IPS-20b (cell line): ENCODE results near the gene ODF4.

Experiments
- H3K27ac ChIP-seq: one replicate; pipeline ENCODE4 v1.5.1; 2013; ENCODE audit warnings: low read length
- H3K27me3 ChIP-seq: 2 replicates; pipeline ENCODE4 v1.6.1; 2013; ENCODE audit warnings: mild to moderate bottlenecking, low read length, inconsistent platforms; ENCODE audit not compliant: insufficient read depth
- H3K36me3 ChIP-seq: 2 replicates; pipeline ENCODE4 v1.6.1; 2013; ENCODE audit warnings: low read depth, mild to moderate bottlenecking, inconsistent platforms, low read length, moderate library complexity; ENCODE audit not compliant: insufficient read depth
- H3K4me1 ChIP-seq: 2 replicates; pipeline ENCODE4 v1.6.1; 2013; ENCODE audit warnings: mild to moderate bottlenecking, control low read depth, inconsistent platforms, low read length, moderate library complexity; ENCODE audit not compliant: insufficient read depth
- H3K4me3 ChIP-seq: 2 replicates; pipeline ENCODE4 v1.5.1; 2013; ENCODE audit warnings: mild to moderate bottlenecking, low read length, inconsistent platforms
- H3K9ac ChIP-seq: 2 replicates; pipeline ENCODE4 v1.6.1; 2013; ENCODE audit warnings: low read depth, mild to moderate bottlenecking, inconsistent platforms, low read length, moderate library complexity
- H3K9me3 ChIP-seq: 2 replicates; pipeline ENCODE4 v1.6.1; 2013; ENCODE audit warnings: mild to moderate bottlenecking, low read depth, low read length, inconsistent platforms; ENCODE audit not compliant: insufficient read depth

The ODF4 gene, protein sequence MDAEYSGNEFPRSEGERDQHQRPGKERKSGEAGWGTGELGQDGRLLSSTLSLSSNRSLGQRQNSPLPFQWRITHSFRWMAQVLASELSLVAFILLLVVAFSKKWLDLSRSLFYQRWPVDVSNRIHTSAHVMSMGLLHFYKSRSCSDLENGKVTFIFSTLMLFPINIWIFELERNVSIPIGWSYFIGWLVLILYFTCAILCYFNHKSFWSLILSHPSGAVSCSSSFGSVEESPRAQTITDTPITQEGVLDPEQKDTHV

DNA sequence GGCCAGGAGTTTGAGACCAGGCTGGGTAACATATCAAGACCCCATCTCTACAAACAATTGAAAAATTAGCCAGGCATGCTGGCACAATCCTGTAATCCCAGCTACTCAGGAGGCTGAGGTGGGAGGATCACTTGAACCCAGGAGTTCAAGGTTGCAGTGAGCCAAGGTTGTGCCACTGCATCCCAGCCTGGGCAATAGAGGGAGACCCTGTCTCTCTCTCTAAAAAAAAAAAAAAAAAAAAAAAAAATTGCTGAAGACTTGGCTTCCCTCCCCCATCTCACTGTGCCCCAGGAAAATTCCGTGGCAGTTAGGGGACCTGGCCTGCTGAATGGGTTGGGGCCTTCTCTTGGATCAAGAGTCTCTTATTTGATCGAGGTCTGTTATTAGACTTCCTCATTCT is at the start of gene ODF4:
Gene ODF4, plus strand, starts transcription at position 301 of the 400 bp plus-strand sequence. CDS start 212 bp downstream, outside the sequence.
- Histone ChIP-seq H3K4me1 (peaks cover 15% of the 10 kb centered on the region; the same call in 1 of the 2 replicates), H3K27me3 (no peaks in the 10 kb centered on the region), H3K36me3 (no peaks in the 10 kb centered on the region), H3K9ac (peak within 1 kb of the TSS; percentile 10; the same call in 1 of the 2 replicates), H3K4me3 (no peak within 1 kb of the TSS), H3K9me3 (no peaks in the 10 kb centered on the region), H3K27ac (no peak within 1 kb of the TSS)

DNA sequence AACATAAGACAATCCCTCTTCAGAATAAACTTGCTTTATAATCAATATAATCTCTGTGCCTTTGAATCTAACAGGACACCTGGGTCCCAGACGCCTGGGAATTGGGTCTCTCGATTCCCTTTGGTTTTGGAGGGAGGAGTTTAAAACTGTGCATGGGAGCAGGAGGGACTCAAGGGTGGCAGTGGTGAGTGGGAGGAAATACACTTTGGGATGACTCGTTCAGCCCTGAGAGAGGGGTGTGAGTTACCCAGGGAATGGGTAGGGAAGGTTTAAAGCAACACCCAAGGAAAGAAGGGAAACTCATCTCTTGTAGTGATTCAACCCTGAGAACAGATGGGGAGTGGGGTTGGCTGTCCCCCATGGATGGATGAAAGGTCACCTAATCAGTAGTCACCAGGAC is 49.6 kb upstream of the ODF4 start:
- no peaks in the 10 kb centered on the region for H3K27me3 ChIP-seq
- no peaks in the 10 kb centered on the region for H3K36me3 ChIP-seq
- no peaks in the 10 kb centered on the region for H3K9me3 ChIP-seq
- no peak overlapping the region for H3K4me3 ChIP-seq
- peaks cover 3% of the 10 kb centered on the region for H3K4me1 ChIP-seq
- no peak overlapping the region for H3K27ac ChIP-seq
- no peak overlapping the region for H3K9ac ChIP-seq

DNA sequence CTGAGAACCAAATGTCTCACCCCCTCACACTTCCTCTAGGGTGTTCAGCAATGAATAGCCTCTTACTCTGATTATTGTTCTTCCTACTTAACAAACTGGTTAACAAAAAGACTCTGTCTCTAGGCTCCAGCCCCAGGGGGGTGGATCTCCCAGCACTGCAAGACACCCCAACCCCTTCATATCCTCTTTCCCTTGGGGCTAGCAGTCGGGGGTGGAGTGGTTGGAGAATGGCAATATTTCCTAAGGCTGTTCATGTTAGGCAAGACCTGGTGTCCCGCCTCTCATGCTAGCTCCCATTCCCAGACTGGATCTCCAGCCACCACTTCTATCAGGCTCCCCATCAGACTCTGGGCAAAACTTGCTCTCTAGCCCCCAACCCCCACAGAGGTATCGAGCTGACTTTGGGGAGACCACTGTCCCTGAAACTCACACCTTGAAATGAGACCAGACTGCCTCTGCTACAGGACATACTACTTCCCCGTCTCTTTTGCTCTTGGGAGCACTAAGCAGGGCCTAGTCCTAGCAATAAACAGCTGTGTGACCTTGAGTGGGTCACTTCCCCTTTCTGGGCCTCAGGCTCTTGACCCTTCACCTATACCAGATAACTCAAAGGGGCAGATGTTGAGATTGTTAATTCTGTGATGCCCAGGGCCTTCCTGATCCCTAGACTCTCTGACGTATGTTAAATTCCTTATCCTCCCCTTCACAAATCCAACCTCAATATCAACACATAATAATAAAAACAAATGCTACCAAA is 46.8 kb upstream of the ODF4 start:
- Histone ChIP-seq H3K4me1 (peaks cover 3% of the 10 kb centered on the region), H3K9ac (no peak overlapping the region), H3K27ac (no peak overlapping the region), H3K36me3 (no peaks in the 10 kb centered on the region), H3K4me3 (no peak overlapping the region), H3K27me3 (no peaks in the 10 kb centered on the region), H3K9me3 (no peaks in the 10 kb centered on the region)

DNA sequence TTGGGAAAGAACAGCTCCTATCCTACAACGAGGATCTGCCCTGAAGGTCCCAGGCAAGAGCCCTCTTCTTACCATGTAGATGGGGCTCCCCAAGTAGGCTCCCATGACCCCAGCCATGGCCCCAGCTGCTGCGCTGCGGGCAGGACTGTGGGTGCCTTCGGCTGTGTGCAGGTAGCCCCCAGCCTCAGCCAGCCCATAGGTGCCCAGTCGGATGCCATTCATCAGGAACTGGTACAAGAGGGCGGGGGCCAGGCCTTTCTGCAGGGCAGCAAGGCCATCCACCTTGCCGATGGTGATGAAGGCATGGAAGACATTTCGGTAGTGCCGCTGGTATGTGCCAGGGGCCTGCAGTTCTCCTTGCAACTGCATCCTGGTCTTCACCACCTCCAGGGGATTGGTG is 45.3 kb upstream of the ODF4 start:
- no peaks in the 10 kb centered on the region for H3K27me3 ChIP-seq
- H3K27ac ChIP-seq: no peak overlapping the region
- H3K9ac ChIP-seq: peak overlapping the region; percentile 43; the same call in 1 of the 2 replicates
- no peaks in the 10 kb centered on the region for H3K36me3 ChIP-seq
- no peaks in the 10 kb centered on the region for H3K9me3 ChIP-seq
- H3K4me3 ChIP-seq: 0 out of 2 replicates have a peak overlapping the region, but pooled peaks have one; percentile 67
- peaks cover 3% of the 10 kb centered on the region for H3K4me1 ChIP-seq

DNA sequence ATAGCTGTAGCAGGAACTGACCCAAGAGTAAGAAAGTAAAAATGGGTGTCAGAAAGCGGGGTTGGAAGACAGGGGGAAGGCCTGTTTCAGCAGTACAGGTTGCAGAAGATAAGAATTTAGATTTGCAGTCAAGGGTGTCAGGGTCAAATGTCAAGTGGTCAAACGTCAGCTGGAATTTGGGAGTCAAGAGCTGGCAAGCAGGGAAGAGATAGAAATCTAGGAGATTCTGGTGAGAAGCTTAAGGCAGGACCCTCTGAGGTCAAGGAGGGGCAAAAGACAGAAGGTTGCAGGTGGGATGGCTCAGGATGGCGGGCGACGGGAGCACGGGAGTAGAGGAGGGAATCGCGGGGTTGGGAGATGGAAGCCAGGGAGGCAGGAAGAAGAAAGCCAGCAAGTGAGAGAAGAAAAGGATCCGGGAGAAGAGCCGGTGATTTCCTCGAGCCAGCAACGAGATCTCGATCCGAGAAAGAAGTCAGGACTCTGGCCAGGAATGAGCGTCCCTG is 44.8 kb upstream of the ODF4 start:
- H3K4me1 ChIP-seq: peaks cover 3% of the 10 kb centered on the region
- peak overlapping the region; percentile 67 for H3K4me3 ChIP-seq
- H3K36me3 ChIP-seq: no peaks in the 10 kb centered on the region
- H3K9me3 ChIP-seq: no peaks in the 10 kb centered on the region
- no peak overlapping the region for H3K27ac ChIP-seq
- H3K27me3 ChIP-seq: no peaks in the 10 kb centered on the region
- H3K9ac ChIP-seq: peak overlapping the region; percentile 43; the same call in 1 of the 2 replicates

DNA sequence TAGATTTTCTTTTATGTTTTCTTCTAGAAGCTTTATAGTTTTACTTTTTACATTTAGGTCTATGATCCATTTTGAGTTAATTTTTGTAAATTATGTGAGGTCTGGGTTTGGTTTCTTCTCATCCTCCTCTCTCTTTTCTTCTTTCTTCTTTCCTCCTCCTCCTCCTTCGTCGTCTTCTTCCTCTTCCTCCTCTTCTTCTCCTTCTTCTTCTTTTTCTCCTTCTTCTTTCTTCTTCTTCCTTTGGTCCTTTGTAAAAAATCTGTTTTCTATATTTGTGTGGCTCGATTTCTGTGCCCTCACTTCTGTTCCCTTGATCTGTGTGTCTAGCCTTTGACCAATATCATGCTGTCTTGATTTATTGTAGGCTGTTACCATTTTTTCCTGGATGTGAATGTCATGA is 39.4 kb upstream of the ODF4 start:
- Histone ChIP-seq H3K27ac (no peak overlapping the region), H3K36me3 (no peaks in the 10 kb centered on the region), H3K27me3 (no peaks in the 10 kb centered on the region), H3K4me1 (no peaks in the 10 kb centered on the region), H3K9ac (no peak overlapping the region), H3K9me3 (no peaks in the 10 kb centered on the region), H3K4me3 (no peak overlapping the region)

DNA sequence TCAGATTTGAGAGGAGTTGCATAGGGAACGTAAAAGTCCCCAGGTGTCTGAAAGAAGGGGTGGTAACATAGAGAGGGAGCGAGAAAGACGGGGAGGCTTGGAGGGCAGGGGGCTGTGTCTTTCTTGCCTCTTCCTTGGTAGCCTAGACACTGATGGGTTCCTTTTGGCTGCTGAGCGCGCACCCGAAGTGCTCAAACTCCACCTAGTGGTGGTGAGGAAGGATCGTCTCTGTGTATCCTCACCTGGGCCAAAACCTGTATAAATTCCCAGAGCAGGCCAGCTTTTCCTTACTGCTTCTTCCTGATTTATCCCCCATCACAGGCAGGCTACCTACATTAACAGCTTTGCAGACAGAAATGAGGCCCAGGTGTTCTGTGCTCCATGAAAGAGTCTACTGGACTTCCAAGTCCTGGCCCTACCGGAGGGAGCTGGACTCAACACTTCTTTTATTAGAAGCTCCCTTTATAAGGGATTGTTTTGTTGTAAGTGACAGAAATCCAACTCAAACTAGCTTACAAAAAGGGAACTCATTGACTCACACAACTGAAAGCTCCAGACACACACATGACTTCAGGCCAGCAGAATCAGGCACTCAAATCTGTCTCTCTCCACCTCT is 38.9 kb upstream of the ODF4 start:
- H3K9me3 ChIP-seq: no peaks in the 10 kb centered on the region
- no peak overlapping the region for H3K27ac ChIP-seq
- H3K36me3 ChIP-seq: no peaks in the 10 kb centered on the region
- no peaks in the 10 kb centered on the region for H3K4me1 ChIP-seq
- H3K4me3 ChIP-seq: no peak overlapping the region
- H3K9ac ChIP-seq: no peak overlapping the region
- no peaks in the 10 kb centered on the region for H3K27me3 ChIP-seq

DNA sequence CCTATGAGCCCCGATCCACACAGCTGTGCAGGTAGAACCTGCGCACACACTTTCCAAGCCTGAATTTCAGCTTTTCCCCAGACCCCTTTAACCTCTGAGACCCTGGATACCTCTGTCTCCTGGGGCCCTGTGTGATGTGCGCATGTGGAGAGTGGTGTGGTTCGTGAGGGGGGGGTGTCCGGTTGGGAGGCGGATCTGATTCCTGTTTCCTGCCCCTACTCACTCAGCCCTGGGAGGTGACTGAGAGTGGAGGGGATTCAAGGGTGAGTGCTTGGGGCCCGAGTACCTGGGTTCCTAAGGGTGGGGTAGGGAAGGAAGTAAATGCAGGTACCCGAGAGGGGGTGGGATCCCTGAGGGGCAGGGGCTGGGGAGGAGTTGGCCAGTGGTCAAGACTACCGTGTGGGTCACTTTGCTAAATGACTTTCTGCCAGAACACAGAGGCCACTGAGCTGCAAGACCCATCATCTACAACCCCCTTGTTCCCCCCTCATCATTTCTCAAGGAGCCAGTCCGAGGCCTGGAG is 29.0 kb upstream of the ODF4 start:
- peaks cover 3% of the 10 kb centered on the region; the same call in 1 of the 2 replicates for H3K4me1 ChIP-seq
- no peak overlapping the region for H3K27ac ChIP-seq
- H3K9me3 ChIP-seq: no peaks in the 10 kb centered on the region
- H3K27me3 ChIP-seq: peaks cover 23% of the 10 kb centered on the region
- H3K36me3 ChIP-seq: no peaks in the 10 kb centered on the region
- H3K9ac ChIP-seq: no peak overlapping the region
- no peak overlapping the region for H3K4me3 ChIP-seq

DNA sequence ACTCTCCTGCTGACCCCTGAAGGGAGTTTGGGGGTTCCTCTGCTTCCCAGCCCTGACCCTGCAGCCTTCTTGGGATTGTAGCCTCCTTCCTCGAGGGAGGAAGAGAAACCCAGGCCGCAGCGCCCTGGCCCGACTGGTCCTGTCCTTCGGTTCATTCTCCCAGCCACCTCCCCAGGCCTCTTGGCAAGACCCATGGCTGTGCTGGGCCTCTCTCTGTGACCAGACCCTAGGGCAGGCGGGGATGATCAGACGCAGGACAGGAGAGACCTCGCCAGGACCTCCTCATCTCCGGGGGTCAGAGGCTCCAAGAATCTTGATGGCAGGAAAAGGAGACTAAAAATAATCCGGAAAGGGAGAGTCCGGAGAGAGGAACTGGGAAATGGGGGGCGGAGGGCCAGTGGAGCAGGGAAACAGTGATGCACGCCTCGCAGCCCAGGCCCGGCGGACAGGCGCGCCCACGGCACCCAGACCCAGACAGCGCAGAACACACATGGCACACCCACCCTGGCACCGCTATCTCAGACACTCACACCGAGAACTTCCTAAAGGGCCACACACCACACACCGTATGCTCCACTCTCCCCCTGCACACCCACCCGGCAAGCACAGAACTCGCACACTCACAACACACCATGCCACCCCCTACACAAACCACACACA is 28.4 kb upstream of the ODF4 start:
- H3K27ac ChIP-seq: no peak overlapping the region
- H3K36me3 ChIP-seq: no peaks in the 10 kb centered on the region
- peaks cover 29% of the 10 kb centered on the region for H3K27me3 ChIP-seq
- no peak overlapping the region for H3K9ac ChIP-seq
- no peaks in the 10 kb centered on the region for H3K9me3 ChIP-seq
- H3K4me3 ChIP-seq: no peak overlapping the region
- peaks cover 3% of the 10 kb centered on the region; the same call in 1 of the 2 replicates for H3K4me1 ChIP-seq

DNA sequence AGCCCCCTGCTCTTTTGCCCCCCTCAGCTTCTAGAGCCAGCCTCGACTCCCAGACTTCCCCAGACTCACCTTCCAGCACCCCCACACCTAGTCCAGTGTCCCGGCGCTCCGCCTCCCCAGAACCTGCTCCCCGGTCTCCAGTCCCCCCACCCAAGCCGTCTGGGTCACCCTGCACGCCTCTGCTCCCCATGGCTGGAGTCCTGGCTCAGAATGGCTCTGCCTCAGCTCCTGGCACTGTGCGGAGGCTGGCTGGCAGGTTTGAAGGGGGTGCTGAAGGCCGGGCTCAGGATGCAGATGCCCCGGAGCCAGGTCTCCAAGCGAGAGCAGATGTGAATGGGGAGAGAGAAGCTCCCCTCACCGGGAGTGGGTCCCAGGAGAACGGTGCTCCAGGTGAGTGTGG is 27.4 kb upstream of the ODF4 start:
- Histone ChIP-seq H3K27me3 (peaks cover 39% of the 10 kb centered on the region), H3K4me1 (peaks cover 3% of the 10 kb centered on the region; the same call in 1 of the 2 replicates), H3K4me3 (no peak overlapping the region), H3K36me3 (no peaks in the 10 kb centered on the region), H3K9me3 (no peaks in the 10 kb centered on the region), H3K9ac (no peak overlapping the region), H3K27ac (no peak overlapping the region)
